ENCODE measurements around the gene CCR9.

- TF ChIP-seq POLR2AphosphoS5 (IDR thresholded peaks at IDR 0.05; ENCODE audit: borderline replicate concordance, low read depth, low read length), result no peak
- no peak for TF ChIP-seq EZH2 (IDR thresholded peaks at IDR 0.05)
- no peak for TF ChIP-seq FOXP2 (optimal IDR thresholded peaks at IDR 0.05; ENCODE audit: control extremely low read depth, extremely low read length, insufficient read depth)
These were observed 31.0 kb downstream of the CCR9 start for GRCh38 chr3:45917146-45917898.
